Activated T-helper 1 cell treated with anti-CD3 and anti-CD28 coated beads, Interleukin-12 subunit alpha, Interleukin-12 subunit beta, Interleukin-2, Interleukin-4 antibody, amounts not matched to agents 30 ng/mL and 10 ng/mL and 1 ng/mL, durations not matched to agents 14 hours and 24 hours and 36 hours (primary cell): ENCODE results near the gene KCNQ5. TPM values are rescaled to one million over a fixed set of nuclear protein-coding genes. Genes with fewer than 3 reads are reported as not detected.
"Not testable (repeated sequence)": the region's sequence is repeated elsewhere in the genome, so short reads cannot be mapped to it uniquely, and the experiment has no call there.

Source experiments
- DNase-seq: peaks from one replicate; pipeline ENCODE4 v3.0.0; 2021; ENCODE audit warnings: low spot score
- H3K27ac Mint-ChIP-seq: one replicate; pipeline ENCODE4 v1.8.0; 2021; ENCODE audit warnings: mild to moderate bottlenecking, mixed read lengths
- H3K27me3 Mint-ChIP-seq: one replicate; pipeline ENCODE4 v1.8.0; 2022; ENCODE audit warnings: mild to moderate bottlenecking, moderate library complexity, mixed read lengths; ENCODE audit not compliant: insufficient read depth
- H3K36me3 Mint-ChIP-seq: one replicate; pipeline ENCODE4 v1.8.0; 2021; ENCODE audit warnings: low read depth, mixed read lengths
- H3K4me1 Mint-ChIP-seq: one replicate; pipeline ENCODE4 v1.8.0; 2021; ENCODE audit warnings: low read depth, mixed read lengths
- H3K4me3 Mint-ChIP-seq: one replicate; pipeline ENCODE4 v1.8.0; 2021; ENCODE audit warnings: mild to moderate bottlenecking, moderate library complexity, mixed read lengths
- H3K9me3 Mint-ChIP-seq: one replicate; pipeline ENCODE4 v1.8.0; 2021; ENCODE audit warnings: mixed read lengths
- intact Hi-C: fragments of 100-400 bp; cut with micrococcal nuclease; formaldehyde crosslinking; loops from one replicate; pipeline ENCODE4 v1.15.1; 2024
- total RNA-seq: library from RNA; stranded (reverse); gene quantifications from 2 replicates; pipeline ENCODE4 v1.2.3, GENCODE V29; 2022

KCNQ5 gene
- total RNA-seq, 1 donor from 2014 or later = 12.6 TPM

DNA sequence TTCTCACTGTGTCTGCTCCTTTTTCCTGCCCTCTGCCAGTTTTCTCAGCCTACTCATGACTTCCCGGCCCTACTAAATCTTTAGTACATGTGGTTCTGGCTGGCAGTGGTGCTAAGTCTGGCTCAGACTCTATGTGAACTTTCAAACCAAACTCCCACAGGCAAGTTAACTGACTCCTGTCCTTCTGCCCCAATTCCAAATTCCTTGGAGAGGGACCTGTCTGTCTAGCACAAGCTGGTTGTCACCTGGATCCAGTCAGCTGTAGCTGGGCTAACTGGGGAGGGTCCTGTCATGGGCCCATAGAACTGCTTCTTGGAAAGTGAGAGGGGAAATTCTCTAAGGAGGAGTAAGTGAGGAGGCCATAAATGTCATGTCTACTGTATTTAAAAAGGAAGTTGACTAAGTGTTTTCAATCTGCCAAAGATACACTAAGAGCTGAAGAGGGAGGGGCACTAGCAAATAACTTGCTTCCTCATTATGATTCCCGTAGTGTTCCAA, 240.1 kb downstream of the KCNQ5 start:
- DNase-seq = no peak
- Mint-ChIP-seq H3K36me3 (no peaks in the 10 kb centered on the region), H3K27me3 (no peaks in the 10 kb centered on the region), H3K4me1 (peaks cover 9% of the 10 kb centered on the region), H3K9me3 (no peaks in the 10 kb centered on the region), H3K27ac (no peak overlapping the region), H3K4me3 (no peak overlapping the region)
- intact Hi-C loops = no loop called here

DNA sequence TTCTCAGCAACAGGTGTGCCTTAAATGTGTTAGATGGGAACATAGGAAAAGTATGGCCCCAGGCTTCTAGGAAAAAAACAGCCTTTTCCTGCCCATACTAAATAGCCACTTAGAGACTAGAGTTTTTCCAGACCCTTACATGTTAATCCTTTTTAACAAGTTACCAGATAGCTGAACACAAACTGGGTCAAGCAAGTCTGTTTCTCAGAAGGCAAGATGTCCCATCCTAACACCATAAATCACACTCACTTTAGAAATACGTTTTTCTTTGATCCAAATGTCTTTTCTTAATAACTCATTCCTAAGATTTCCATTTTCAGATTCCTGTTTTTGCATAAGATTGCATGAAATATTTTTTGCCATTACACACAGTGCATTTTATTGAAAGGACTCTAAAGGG, 241.3 kb downstream of the KCNQ5 start:
- Mint-ChIP-seq H3K4me3 (no peak overlapping the region), H3K9me3 (no peaks in the 10 kb centered on the region), H3K27ac (no peak overlapping the region), H3K27me3 (no peaks in the 10 kb centered on the region), H3K36me3 (no peaks in the 10 kb centered on the region), H3K4me1 (peaks cover 9% of the 10 kb centered on the region)
- intact Hi-C loops = no loop called here
- no peak for DNase-seq

DNA sequence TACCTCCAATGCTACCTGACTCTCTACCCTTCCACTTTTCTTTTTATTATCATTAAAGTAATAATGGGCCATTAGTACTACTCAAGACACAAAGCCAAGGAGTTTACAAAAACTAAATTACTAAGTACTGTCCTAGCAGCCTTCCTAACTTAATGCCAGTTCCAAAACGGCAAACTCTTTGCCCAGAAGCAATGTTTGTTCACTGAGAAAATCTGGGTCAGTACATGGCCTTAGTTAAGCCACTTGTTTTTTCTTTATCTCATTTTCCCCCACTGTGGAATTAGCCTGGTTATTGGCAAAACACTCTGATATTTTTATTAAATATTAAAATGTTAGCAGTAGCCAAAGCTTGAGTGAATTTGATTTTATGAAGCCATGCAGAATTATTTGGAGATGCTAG, 242.4 kb downstream of the KCNQ5 start:
- Mint-ChIP-seq H3K4me1 (peaks cover 9% of the 10 kb centered on the region), H3K36me3 (no peaks in the 10 kb centered on the region), H3K27me3 (no peaks in the 10 kb centered on the region), H3K9me3 (no peaks in the 10 kb centered on the region), H3K4me3 (no peak overlapping the region), H3K27ac (no peak overlapping the region)
- intact Hi-C loops = no loop called here
- DNase-seq = no peak

DNA sequence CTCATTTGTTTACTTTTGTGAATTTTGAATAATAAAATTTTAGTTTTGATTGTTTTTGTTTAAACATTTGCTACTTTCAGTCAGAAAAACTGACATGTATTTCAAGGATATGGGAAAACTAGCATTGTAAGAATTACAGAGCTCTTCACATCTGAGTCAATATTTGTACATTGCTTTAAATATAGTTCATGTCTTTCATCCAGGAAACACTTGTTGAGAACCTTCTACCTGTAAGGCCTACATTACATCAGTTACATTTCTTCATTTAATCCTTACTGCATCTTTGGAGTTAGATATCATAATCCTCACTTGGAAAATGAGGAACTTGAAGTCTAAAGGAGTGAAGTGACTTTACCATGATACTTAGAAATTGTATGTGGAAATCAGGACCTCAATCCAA, 242.9 kb downstream of the KCNQ5 start:
- Mint-ChIP-seq H3K4me1 (peaks cover 9% of the 10 kb centered on the region), H3K27ac (no peak overlapping the region), H3K27me3 (no peaks in the 10 kb centered on the region), H3K9me3 (no peaks in the 10 kb centered on the region), H3K36me3 (no peaks in the 10 kb centered on the region), H3K4me3 (no peak overlapping the region)
- no peak for DNase-seq
- intact Hi-C loops = no loop called here

DNA sequence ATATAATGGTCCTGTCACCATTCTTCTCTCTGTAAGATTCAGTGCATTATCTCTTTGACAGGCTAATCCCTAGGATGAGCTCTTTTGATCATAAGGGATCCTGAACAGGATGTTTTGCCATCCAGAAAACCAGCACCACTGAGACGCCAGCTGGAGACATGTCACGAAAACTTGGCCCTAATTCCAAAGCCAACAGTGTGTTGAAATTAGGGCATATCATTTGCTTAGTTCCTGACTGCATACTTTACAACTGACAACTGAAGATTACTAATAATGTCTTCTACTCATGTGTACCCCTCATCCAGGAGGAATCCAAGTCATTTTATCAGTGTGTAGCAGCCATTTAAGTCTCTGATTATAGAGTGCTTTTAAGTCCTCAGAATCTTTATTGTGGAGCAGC, 243.6 kb downstream of the KCNQ5 start:
- Mint-ChIP-seq H3K9me3 (no peaks in the 10 kb centered on the region), H3K27me3 (no peaks in the 10 kb centered on the region), H3K4me3 (no peak overlapping the region), H3K36me3 (no peaks in the 10 kb centered on the region), H3K27ac (no peak overlapping the region), H3K4me1 (peaks cover 9% of the 10 kb centered on the region)
- no peak for DNase-seq
- intact Hi-C loops = no loop called here

DNA sequence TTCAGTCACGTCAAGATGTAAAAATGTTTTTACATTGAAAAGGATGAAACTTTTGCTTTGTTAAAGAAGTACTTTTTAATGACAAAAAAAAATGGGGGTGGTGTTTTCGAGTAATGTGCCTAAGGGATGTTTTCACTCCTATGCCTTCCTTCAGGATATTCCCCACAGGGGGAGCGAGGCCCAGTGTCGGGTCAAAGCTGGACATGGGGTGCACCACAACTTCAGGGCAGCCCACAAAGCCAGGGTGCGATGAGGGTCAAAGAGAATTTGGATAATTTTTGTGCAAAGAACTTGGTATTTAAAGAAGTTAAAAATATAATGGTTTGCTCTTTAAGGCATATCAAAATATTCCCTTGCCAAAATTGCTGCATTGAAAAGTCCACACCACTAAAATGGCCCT, 247.8 kb downstream of the KCNQ5 start:
- Mint-ChIP-seq H3K9me3 (no peaks in the 10 kb centered on the region), H3K4me3 (no peak overlapping the region), H3K36me3 (no peaks in the 10 kb centered on the region), H3K4me1 (no peaks in the 10 kb centered on the region), H3K27me3 (no peaks in the 10 kb centered on the region), H3K27ac (no peak overlapping the region)
- no peak for DNase-seq
- intact Hi-C loops = no loop called here

DNA sequence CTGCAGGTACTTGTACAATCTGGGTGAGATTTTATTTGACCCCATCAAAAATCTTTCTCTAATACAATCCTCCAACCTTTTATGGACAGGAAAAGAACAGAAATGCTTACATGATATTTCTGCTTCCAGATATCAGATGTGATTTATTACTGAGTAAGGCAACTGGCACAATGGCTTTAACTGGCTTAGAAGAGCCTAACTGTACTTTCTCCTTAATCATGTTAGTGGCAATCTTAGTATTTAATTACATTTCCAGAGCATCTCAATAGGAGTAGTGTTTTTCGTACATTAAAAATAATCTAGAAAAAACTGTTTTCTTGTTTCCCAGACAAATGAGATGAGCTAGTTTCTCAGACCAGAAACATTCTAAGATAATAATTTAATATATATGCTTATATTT, 251.6 kb downstream of the KCNQ5 start:
- Mint-ChIP-seq H3K4me1 (no peaks in the 10 kb centered on the region), H3K27me3 (no peaks in the 10 kb centered on the region), H3K36me3 (no peaks in the 10 kb centered on the region), H3K4me3 (no peak overlapping the region), H3K27ac (no peak overlapping the region), H3K9me3 (no peaks in the 10 kb centered on the region)
- no peak for DNase-seq
- intact Hi-C loops = no loop called here

DNA sequence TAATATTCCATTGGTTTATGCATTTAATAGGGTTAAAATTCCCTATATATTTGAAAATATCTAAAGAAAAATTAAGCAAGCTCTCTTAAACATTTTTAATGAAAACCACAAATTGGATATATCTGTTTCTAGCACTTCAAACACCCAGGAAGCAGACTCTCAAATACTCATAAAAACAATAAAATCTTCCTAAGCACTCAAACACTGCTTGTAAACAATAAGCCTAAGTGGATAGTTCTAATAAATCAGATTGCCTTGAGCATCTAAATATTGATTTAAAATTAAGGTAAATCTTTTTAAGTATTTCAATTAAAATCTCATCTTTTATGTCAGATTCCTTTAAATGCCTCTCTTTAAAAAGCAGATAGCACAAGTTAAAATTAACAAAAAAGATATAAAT, 254.4 kb downstream of the KCNQ5 start:
- no peaks in the 10 kb centered on the region for H3K36me3 Mint-ChIP-seq
- H3K27ac Mint-ChIP-seq = no peak overlapping the region
- DNase-seq = no peak
- no peaks in the 10 kb centered on the region for H3K4me1 Mint-ChIP-seq
- intact Hi-C loops = no loop called here
- H3K9me3 Mint-ChIP-seq = no peaks in the 10 kb centered on the region
- no peak overlapping the region for H3K4me3 Mint-ChIP-seq
- H3K27me3 Mint-ChIP-seq = no peaks in the 10 kb centered on the region

DNA sequence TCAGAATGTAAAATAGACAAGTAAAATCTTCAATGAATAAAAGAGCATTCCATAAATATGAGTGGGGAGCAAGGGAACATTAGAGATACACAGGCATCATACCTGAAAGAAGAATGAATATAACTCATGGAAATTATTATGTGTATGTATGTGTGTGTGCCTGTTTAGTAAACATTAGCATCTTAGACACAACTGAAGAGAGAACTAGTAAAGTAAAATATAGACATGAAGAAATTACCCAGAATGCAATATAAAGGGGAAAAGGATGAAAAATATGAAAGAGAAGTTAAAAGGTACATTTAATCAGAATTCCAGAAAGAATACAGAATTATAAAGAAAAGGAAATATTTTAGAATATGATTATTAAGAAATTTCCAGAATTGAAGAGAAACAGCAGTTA, 264.3 kb downstream of the KCNQ5 start:
- Mint-ChIP-seq H3K4me1 (no peaks in the 10 kb centered on the region), H3K36me3 (no peaks in the 10 kb centered on the region), H3K27ac (no peak overlapping the region), H3K27me3 (no peaks in the 10 kb centered on the region), H3K9me3 (peaks cover 14% of the 10 kb centered on the region), H3K4me3 (no peak overlapping the region)
- intact Hi-C loops = no loop called here
- DNase-seq = no peak

DNA sequence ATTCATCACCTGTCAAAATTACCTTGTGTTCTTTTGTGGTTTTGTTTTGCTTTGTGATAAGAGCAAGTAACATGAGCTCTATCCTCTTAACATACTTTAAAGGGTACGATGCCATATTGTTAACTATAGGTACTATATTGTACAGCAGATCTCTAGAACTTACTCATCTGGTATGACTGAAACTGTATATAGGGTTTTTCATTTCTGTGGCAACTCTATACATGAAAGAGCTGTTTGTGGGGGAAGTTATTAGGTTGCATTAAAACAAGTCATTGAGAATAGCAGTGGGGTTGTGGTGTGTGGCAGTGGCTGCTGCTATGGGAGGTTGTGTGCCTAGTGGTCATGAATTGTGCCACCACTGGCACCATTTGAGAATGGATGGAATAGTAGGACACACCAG, 268.4 kb downstream of the KCNQ5 start:
- Mint-ChIP-seq H3K27me3 (no peaks in the 10 kb centered on the region), H3K9me3 (peaks cover 11% of the 10 kb centered on the region), H3K27ac (no peak overlapping the region), H3K36me3 (no peaks in the 10 kb centered on the region), H3K4me3 (no peak overlapping the region), H3K4me1 (no peaks in the 10 kb centered on the region)
- intact Hi-C loops = no loop called here
- no peak for DNase-seq

DNA sequence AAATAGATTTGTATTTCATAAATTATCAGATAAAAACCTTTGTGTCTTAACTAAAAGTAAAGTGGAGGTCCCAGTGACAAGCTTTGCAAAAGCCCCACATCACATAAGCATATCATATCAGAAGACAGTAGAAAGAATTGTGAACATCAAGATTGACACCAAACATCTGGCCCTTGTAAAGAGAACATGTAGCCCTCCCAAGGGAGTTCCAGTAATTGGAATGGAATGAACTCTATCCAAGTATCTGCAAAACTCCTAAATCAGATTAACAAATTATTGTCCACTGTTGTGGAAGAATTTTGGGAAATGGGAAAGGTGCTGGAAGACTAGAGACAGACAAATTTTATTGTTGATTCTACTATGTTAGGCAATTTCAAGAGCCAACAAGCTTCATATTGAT, 268.8 kb downstream of the KCNQ5 start:
- no peaks in the 10 kb centered on the region for H3K4me1 Mint-ChIP-seq
- no peak overlapping the region for H3K27ac Mint-ChIP-seq
- no peaks in the 10 kb centered on the region for H3K36me3 Mint-ChIP-seq
- no peak for DNase-seq
- peaks cover 8% of the 10 kb centered on the region for H3K9me3 Mint-ChIP-seq
- intact Hi-C loops = no loop called here
- H3K4me3 Mint-ChIP-seq = no peak overlapping the region
- H3K27me3 Mint-ChIP-seq = no peaks in the 10 kb centered on the region

DNA sequence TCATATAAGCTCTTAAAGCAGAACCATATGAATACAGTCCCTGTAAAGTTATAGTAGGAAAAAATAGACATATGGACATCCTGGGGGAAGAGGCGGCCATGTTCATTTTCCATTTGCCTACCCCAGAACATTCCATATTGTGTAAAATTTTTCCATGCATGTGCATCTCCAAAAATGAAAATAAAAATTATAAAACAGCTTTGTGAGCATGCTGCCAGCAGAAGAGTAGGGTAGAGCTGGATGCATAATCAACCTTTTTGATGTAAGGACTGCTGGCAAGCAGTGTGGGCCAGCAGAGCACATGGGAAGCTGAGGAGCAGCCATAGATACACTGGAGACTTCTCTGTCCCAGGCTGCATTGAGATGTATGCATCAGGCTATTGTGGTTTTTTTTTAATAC, 271.0 kb downstream of the KCNQ5 start:
- no peak overlapping the region for H3K4me3 Mint-ChIP-seq
- intact Hi-C loops = no loop called here
- no peaks in the 10 kb centered on the region for H3K36me3 Mint-ChIP-seq
- H3K27me3 Mint-ChIP-seq = no peaks in the 10 kb centered on the region
- H3K27ac Mint-ChIP-seq = no peak overlapping the region
- H3K4me1 Mint-ChIP-seq = no peaks in the 10 kb centered on the region
- no peaks in the 10 kb centered on the region for H3K9me3 Mint-ChIP-seq
- no peak for DNase-seq

DNA sequence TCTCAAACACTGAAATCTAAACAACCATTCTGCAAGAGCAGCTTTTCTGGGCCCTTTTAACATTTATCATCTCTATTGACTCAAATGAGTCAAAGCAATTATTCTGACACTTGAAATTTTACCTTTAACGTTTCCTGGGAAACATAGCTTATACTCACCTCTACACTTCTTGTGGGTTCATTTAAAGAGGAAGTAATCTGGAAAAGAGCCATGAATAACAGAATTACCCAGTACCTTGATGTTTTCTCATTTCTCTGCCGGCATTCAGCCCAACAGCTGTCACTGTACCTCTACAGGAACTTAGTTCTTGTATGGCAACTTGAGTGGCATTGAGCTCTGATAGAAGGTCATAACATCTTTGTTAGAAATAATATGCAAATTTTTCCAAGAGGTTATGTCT, 272.2 kb downstream of the KCNQ5 start:
- Mint-ChIP-seq H3K4me1 (no peaks in the 10 kb centered on the region), H3K27ac (no peak overlapping the region), H3K36me3 (no peaks in the 10 kb centered on the region), H3K4me3 (no peak overlapping the region), H3K27me3 (no peaks in the 10 kb centered on the region), H3K9me3 (peaks cover 4% of the 10 kb centered on the region)
- intact Hi-C loops = no loop called here
- DNase-seq = no peak

DNA sequence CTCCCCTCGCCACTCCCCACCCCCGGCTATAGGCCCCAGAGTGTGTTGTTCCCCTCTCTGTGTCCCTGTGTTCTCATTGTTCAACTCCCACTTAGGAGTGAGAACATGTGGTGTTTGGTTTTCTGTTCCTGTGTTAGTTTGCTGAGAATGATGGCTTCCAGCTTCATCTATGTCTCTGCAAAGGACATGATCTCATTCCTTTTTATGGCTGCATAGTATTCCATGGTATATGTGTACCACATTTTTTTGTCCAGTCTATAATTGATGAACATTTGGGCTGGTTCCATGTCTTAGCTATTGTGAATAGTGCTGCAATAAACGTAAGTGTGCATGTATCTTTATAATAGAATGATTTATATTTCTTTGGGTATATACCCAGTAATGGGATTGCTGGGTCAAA, 276.4 kb downstream of the KCNQ5 start:
- H3K27ac Mint-ChIP-seq, H3K36me3 Mint-ChIP-seq, DNase-seq, H3K27me3 Mint-ChIP-seq, H3K4me3 Mint-ChIP-seq, H3K9me3 Mint-ChIP-seq, intact Hi-C loops, H3K4me1 Mint-ChIP-seq: not testable (repeated sequence)
